ENCODE measurements around the gene GPR155.
"Not testable (repeated sequence)": the region's sequence is repeated elsewhere in the genome, so short reads cannot be mapped to it uniquely, and the experiment has no call there.

DNA sequence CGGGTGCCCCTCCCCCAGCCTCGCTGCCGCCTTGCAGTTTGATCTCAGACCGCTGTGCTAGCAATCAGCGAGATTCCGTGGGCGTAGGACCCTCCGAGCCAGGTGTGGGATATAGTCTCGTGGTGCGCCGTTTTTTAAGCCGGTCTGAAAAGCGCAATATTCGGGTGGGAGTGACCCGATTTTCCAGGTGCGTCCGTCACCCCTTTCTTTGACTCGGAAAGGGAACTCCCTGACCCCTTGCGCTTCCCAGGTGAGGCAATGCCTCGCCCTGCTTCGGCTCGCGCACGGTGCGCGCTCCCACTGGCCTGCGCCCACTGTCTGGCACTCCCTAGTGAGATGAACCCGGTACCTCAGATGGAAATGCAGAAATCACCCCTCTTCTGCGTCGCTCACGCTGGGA, 76.8 kb downstream of the GPR155 start:
- TF ChIP-seq ATF2 (CRISPR knock-in tag; IDR thresholded peaks at IDR 0.05); RBM34 (IDR thresholded peaks at IDR 0.05; ENCODE audit: borderline replicate concordance, insufficient read depth, low read length); RBM39 (optimal IDR thresholded peaks at IDR 0.05; ENCODE audit: low read depth, low read length); SP1 (CRISPR knock-in tag; IDR thresholded peaks at IDR 0.05); RAD21 (CRISPR knock-in tag; conservative IDR thresholded peaks at IDR 0.05 in 1 of 2, IDR thresholded peaks at IDR 0.05 in 1 of 2); CHD4 (IDR thresholded peaks at IDR 0.05; ENCODE audit: insufficient read depth, insufficient replicate concordance, low read depth, low read length, poor library complexity, severe bottlenecking); CEBPZ (IDR thresholded peaks at IDR 0.05; ENCODE audit: borderline replicate concordance, low read depth, low read length); SIX5 (IDR thresholded peaks at IDR 0.05; ENCODE audit: borderline replicate concordance in 1 of 2, insufficient read depth in 1 of 2, low read depth in 1 of 2, low read length in 2 of 2): not testable (repeated sequence)

All from K562 (cell line).